Keratinocyte (primary cell): ENCODE measurements around the gene UPP1. TPM values are rescaled to one million over a fixed set of nuclear protein-coding genes. Genes with fewer than 3 reads are reported as not detected.

Source experiments
- DNase-seq: peaks from one replicate; pipeline ENCODE4 v3.0.0-alpha.2; 2011; ENCODE audit warnings: low read depth, missing footprints, low spot score
- FAIRE-seq: peaks from 2 replicates; lab custom pipeline; 2011; peaks lifted over from hg19 to GRCh38; lab: Jason Lieb, UNC
- H2AFZ ChIP-seq: 2 replicates; pipeline ENCODE4 v1.6.0; 2012; ENCODE audit warnings: low read length, control low read depth, inconsistent platforms; ENCODE audit not compliant: control insufficient read depth
- H3K27ac ChIP-seq: 2 replicates; pipeline ENCODE4 v1.5.1; 2011; ENCODE audit warnings: low read length; ENCODE audit not compliant: control insufficient read depth, insufficient read depth
- H3K27me3 ChIP-seq: 3 replicates; pipeline ENCODE4 v1.6.0; 2011; ENCODE audit warnings: low read length; ENCODE audit not compliant: control insufficient read depth, insufficient read depth; ENCODE audit errors: extremely low read depth
- H3K36me3 ChIP-seq, 2 experiments: 2 replicates in 1 of 2; 3 replicates in 1 of 2; pipeline ENCODE4 v1.5.1; 2011; ENCODE audit warnings: low read length in 2 of 2, mild to moderate bottlenecking in 1 of 2; ENCODE audit not compliant: control insufficient read depth in 2 of 2, insufficient read depth in 2 of 2; ENCODE audit errors: extremely low read depth in 1 of 2
- H3K4me1 ChIP-seq: 3 replicates; pipeline ENCODE4 v1.5.1; 2011; ENCODE audit warnings: low read length; ENCODE audit not compliant: control insufficient read depth, insufficient read depth; ENCODE audit errors: extremely low read depth
- H3K4me2 ChIP-seq: 3 replicates; pipeline ENCODE4 v1.6.0; 2011; ENCODE audit warnings: low read depth, low read length; ENCODE audit not compliant: control insufficient read depth, insufficient read depth; ENCODE audit errors: extremely low read depth
- H3K4me3 ChIP-seq, 3 experiments: fragments of 200-600 bp in 1 of 3; sonication (generic) in 1 of 3; 2 replicates in 2 of 3; 3 replicates in 1 of 3; pipeline ENCODE4 v1.5.1; 2011 to 2016; ENCODE audit warnings: low read length in 3 of 3, mild to moderate bottlenecking in 3 of 3, control low read depth in 2 of 3, inconsistent platforms in 1 of 3, low read depth in 1 of 3, mixed read lengths in 1 of 3, mixed run types in 1 of 3, moderate library complexity in 1 of 3; ENCODE audit not compliant: control insufficient read depth in 2 of 3, insufficient read depth in 2 of 3; ENCODE audit errors: extremely low read depth in 1 of 3
- H3K79me2 ChIP-seq: 2 replicates; pipeline ENCODE4 v1.6.0; 2012; ENCODE audit warnings: low read length; ENCODE audit not compliant: control insufficient read depth, insufficient read depth
- H3K9ac ChIP-seq: 3 replicates; pipeline ENCODE4 v1.6.0; 2011; ENCODE audit warnings: low read length; ENCODE audit not compliant: control insufficient read depth, insufficient read depth; ENCODE audit errors: extremely low read depth
- H3K9me1 ChIP-seq: 3 replicates; pipeline ENCODE4 v1.6.0; 2011; ENCODE audit warnings: low read length; ENCODE audit not compliant: control insufficient read depth, insufficient read depth; ENCODE audit errors: extremely low read depth
- H3K9me3 ChIP-seq: 2 replicates; pipeline ENCODE4 v1.5.1; 2012; ENCODE audit warnings: low read depth, low read length; ENCODE audit not compliant: control insufficient read depth
- H4K20me1 ChIP-seq: 3 replicates; pipeline ENCODE4 v1.6.0; 2011; ENCODE audit warnings: low read length; ENCODE audit not compliant: control insufficient read depth, insufficient read depth; ENCODE audit errors: extremely low read depth
- EZH2 ChIP-seq: IDR thresholded peaks from one replicate; pipeline ENCODE4 v1.6.1; 2012; ENCODE audit warnings: inconsistent platforms, mild to moderate bottlenecking, low read length, moderate library complexity
- dilution Hi-C: fragments of 300-500 bp; cut with MboI; formaldehyde crosslinking; loops from one replicate; pipeline ENCODE4 v1.7.0; 2020; ENCODE audit warnings: low sequenced_read_pairs; ENCODE audit not compliant: extremely low pct_ligation_motif_present
- polyA plus RNA-seq, 5 experiments: library from polyadenylated mRNA; depleted of rRNA in 3 of 5; stranded (reverse) in 3 of 5; stranded (forward) in 1 of 5; unstranded in 1 of 5; fragments of >200 nt; gene quantifications; 1 replicate in 1 of 5; 2 replicates in 3 of 5; 3 replicates in 1 of 5; pipeline versions ENCODE4 v1.2.1 to v1.2.3, GENCODE V29; 2011 to 2012; ENCODE audit warnings: missing spikeins in 2 of 5, low read depth in 1 of 5, low replicate concordance in 1 of 5
- TF ChIP-seq, protein P1 (sequence below), 3 experiments: IDR thresholded peaks in 1 of 3; conservative IDR thresholded peaks in 1 of 3; optimal IDR thresholded peaks in 1 of 3; 2 replicates in 2 of 3; 3 replicates in 1 of 3; pipeline versions ENCODE3 to v1.5.1; 2011; ENCODE audit warnings: low read length in 3 of 3, mild to moderate bottlenecking in 3 of 3, moderate library complexity in 2 of 3, control low read depth in 1 of 3, inconsistent platforms in 1 of 3; ENCODE audit not compliant: insufficient read depth in 2 of 3; ENCODE audit errors: extremely low read depth in 1 of 3

Gene UPP1
- polyA plus RNA-seq, 1 donor (not counting 4 experiments of a cell fraction or from before 2014, with no cell fraction given): 202 TPM

DNA sequence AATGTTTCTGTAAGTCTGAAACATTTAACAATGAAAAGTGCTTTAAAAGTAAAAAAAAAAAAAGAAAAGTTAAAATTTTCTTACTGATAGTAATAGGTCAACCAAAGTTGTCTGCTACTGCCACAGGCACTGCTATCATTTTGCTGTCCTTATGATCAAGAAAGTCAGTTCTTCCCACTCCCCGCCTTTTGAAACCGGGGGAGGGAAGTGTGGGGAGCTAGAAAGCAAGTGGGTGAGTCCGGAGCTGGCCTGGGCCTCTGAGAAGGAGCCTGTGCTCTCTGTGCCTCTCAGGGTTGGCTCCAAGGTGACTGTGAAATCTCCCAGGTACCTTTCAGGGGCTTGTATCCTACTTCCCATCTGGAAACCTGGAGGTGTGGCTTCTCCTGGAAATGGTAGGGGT is 46.4 kb upstream of the UPP1 start:
- no peak overlapping the region for H3K4me2 ChIP-seq
- no peaks in the 10 kb centered on the region for H3K79me2 ChIP-seq
- TF ChIP-seq, protein P1, sequence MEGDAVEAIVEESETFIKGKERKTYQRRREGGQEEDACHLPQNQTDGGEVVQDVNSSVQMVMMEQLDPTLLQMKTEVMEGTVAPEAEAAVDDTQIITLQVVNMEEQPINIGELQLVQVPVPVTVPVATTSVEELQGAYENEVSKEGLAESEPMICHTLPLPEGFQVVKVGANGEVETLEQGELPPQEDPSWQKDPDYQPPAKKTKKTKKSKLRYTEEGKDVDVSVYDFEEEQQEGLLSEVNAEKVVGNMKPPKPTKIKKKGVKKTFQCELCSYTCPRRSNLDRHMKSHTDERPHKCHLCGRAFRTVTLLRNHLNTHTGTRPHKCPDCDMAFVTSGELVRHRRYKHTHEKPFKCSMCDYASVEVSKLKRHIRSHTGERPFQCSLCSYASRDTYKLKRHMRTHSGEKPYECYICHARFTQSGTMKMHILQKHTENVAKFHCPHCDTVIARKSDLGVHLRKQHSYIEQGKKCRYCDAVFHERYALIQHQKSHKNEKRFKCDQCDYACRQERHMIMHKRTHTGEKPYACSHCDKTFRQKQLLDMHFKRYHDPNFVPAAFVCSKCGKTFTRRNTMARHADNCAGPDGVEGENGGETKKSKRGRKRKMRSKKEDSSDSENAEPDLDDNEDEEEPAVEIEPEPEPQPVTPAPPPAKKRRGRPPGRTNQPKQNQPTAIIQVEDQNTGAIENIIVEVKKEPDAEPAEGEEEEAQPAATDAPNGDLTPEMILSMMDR (optimal IDR thresholded peaks at IDR 0.05 in 1 of 3, IDR thresholded peaks at IDR 0.05 in 1 of 3, conservative IDR thresholded peaks at IDR 0.05 in 1 of 3; ENCODE audit: extremely low read depth in 1 of 3, insufficient read depth in 2 of 3, low read length in 3 of 3): no peak
- no peak for TF ChIP-seq EZH2

DNA sequence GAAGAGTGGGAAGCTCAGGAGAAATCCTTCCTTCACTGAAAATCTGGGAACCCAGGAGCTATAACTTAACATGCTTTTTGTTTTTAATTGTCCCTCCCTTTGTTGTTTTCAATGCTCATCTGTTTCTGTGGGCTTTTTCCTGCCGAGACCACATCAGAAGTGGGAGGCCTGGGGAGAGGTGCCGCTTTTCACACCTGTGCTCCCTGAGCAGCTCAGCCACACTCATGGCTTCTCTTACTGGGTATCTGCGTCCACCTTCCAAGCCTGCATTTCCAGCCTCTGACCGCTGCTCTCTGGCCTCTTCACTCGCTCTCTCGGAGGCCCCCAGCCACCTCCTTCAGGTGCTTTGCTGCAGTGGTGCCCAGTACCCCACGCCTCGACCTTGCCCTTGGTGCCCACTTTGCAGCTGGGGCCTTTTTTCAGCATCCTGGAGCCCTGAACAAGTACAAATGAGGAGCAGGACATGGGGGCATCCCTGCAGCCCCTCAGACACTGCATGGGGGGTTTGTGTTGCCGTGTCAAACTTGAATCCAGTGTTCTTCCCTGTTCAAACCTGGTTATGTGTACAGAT is 43.8 kb upstream of the UPP1 start:
- Histone ChIP-seq H3K27me3 (no peaks in the 10 kb centered on the region), H3K9me1 (no peaks in the 10 kb centered on the region), H3K9me3 (no peaks in the 10 kb centered on the region), H3K79me2 (no peaks in the 10 kb centered on the region), H3K36me3 (no peaks in the 10 kb centered on the region), H3K27ac (no peak overlapping the region), H3K9ac (no peak overlapping the region), H4K20me1 (no peaks in the 10 kb centered on the region), H2AFZ (no peak overlapping the region), H3K4me2 (no peak overlapping the region), H3K4me3 (no peak overlapping the region), H3K4me1 (peaks cover 30% of the 10 kb centered on the region)
- TF ChIP-seq, protein P1 (optimal IDR thresholded peaks at IDR 0.05 in 1 of 3, IDR thresholded peaks at IDR 0.05 in 1 of 3, conservative IDR thresholded peaks at IDR 0.05 in 1 of 3; ENCODE audit: extremely low read depth in 1 of 3, insufficient read depth in 2 of 3, low read length in 3 of 3): no peak
- TF ChIP-seq EZH2: no peak
- FAIRE-seq: no peak
- DNase-seq: no peak
- dilution Hi-C loops: no loop called here

More for the DNA sequence above, 46.4 kb upstream of the UPP1 start:
- dilution Hi-C loops: no loop called here
- Histone ChIP-seq H3K4me1 (peaks cover 32% of the 10 kb centered on the region), H3K4me3 (no peak overlapping the region), H4K20me1 (no peaks in the 10 kb centered on the region), H3K36me3 (no peaks in the 10 kb centered on the region), H3K9me1 (no peaks in the 10 kb centered on the region), H3K27ac (peak overlapping the region; percentile 73), H3K9ac (no peak overlapping the region), H3K27me3 (no peaks in the 10 kb centered on the region), H3K9me3 (no peaks in the 10 kb centered on the region), H2AFZ (no peak overlapping the region)
- DNase-seq (no peak), FAIRE-seq (no peak)
